Measurements from ENCODE around the gene FNDC3B.

GRCh38 chr3:172076212-172076611 is 36.8 kb downstream of the FNDC3B start:
- TF ChIP-seq CTCF (IDR thresholded peaks at IDR 0.05; ENCODE audit: low read depth, low read length, missing input control) (no peak), SP1 (IDR thresholded peaks at IDR 0.05) (no peak)

Data from liver (tissue), 3 donors.